Occipital lobe (tissue), 2 donors: ENCODE data around the gene SHC4. TPM values are rescaled to one million over a fixed set of nuclear protein-coding genes. Genes with fewer than 3 reads are reported as not detected.
"Not testable (repeated sequence)": the region's sequence is repeated elsewhere in the genome, so short reads cannot be mapped to it uniquely, and the experiment has no call there.

Experiments
- DNase-seq: peaks from one replicate; lab custom pipeline; 2025; lab: John Stamatoyannopoulos, UW
- total RNA-seq: library from RNA; depleted of rRNA; stranded (reverse); fragments of >200 nt; gene quantifications from one replicate; pipeline ENCODE4 v1.2.3, GENCODE V29; 2014

The SHC4 gene
- total RNA-seq, 1 donor from 2014 or later = 5.5 TPM

DNA sequence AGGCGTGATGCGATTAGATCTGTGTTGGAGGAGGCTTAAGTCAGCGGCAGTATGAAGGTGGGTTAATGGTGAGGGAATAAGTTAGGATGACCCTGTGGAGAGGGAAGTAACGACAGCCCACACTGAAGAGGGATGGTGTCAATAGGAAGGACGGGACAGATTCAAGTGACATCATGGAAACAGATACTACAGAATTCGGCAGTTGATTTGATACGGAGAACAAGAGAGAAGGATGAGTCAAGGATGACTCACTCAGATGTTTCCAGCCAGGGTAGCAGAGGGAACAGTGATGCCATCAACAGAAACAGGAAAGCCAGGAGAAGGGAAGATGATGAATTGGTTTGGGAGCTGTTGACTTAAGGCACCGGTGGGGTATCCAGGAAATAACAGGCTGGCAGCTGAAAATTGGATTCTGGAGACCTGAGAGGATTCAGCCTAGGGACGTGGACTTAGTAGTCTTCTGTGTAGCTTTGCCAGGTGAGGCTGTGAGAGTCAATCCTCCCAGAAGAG is 38.0 kb downstream of the SHC4 start:
- peak; percentile 15 for DNase-seq

DNA sequence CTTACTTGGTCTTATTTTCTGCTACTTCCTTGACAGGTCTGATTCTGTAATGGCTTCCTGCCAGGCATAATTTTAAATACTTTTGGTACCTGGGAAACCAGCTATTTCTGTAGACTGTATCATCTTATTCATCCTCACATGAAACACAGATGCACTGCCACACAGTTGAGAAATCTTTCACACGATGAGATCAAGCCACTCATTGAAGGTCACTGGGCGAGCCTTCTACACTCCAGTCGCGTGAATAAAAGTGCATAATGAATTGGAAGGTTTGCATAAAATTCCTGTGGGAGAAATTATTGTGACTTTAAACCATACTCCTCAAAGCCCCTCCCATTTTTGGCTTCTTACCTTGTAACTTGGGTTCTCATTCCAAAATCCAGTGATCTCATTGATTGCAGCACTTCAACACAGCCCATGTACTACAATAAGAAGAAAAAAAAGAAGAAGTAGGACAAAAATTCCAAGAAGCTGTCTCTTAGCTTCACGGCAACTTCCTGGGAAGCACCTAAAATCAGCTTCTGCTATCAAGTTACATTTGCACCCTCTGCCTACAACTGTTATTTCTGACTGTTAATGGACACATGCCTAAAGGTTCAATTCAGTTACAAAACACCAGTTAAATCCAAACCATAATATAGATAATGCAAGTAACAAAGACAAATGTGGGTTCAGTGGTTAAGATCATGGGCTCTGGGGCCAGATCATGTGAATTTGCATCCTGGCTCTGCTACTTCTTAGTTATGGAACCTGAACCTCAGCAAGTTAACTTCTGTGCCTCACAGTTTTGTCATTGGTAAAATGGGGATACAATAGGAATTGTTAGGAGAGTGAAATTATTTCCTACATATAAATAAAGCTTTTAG is 39.0 kb downstream of the SHC4 start:
- DNase-seq = no peak

DNA sequence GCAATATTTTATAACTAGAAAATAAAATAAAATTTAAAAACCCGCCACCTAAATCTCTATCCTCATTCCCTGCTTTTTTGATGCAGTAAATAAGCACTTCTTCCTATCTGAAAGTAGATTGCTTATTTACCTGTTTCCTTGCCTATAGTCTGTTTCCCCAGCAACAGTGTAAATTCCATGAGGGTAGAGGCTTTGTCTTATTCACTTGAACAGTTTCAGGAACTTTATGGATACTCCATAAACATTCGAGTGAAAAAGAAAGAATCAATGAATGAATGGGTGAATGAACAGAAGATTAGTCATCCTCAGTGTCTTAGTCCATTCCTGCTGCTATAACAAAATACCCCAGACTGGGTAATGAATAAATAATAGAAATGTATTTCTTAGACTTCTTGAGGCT is 41.7 kb downstream of the SHC4 start:
- no peak for DNase-seq

DNA sequence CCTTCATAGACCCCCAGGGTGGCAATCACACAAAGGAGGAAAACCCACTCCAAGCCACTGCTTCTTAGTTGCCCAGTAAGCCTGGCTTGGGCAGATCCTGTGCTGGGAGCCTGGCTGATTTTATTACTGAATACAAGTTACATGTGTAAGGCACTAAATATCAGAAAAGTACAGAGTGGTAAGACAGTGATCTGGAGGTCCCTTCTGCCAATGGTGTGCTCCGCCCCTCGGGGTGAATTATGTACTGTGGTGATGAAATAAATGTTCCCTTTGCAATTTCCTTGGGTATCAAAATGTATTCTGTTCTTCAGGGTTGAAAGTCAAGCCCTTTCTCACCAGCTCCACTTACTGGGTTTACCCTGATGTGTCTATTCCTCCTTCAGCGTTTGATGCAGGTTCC is 47.0 kb downstream of the SHC4 start:
- no peak for DNase-seq

DNA sequence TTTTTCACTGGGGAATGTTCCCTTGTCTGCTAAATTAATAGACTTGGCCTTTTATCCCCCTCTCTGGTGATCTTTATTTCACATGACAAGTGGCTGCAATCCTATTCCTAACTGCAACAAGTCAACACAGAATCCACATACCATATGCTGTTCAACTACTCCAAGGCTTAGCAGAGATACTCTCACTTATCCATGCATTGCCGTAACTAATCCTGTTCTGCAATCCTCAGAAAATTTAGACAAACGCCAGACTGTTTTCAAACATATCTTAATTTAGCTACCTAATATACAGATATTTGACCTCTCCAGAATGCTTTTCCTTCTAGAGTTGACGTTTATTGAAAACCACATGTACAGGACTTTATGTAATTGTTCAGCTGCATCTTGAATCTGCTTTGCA is 47.9 kb downstream of the SHC4 start:
- DNase-seq = no peak

DNA sequence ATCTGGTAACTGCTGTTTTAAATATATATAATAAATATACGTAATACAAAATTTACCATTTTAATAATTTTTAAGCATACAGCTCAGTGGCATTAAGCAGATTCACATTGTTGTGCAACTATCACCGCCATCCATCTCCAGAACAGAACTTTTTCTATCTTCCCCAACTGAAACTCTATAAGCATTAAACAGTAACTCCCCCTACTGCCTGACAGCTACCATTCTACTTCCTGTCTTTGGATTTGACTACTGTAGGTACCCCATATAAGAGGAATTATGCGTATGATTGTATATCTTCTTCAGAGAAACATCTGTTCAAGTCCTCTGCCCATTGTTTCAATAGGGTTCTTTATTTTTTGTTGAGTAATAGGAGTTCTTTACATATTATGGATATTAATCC is 49.0 kb downstream of the SHC4 start:
- DNase-seq = no peak

DNA sequence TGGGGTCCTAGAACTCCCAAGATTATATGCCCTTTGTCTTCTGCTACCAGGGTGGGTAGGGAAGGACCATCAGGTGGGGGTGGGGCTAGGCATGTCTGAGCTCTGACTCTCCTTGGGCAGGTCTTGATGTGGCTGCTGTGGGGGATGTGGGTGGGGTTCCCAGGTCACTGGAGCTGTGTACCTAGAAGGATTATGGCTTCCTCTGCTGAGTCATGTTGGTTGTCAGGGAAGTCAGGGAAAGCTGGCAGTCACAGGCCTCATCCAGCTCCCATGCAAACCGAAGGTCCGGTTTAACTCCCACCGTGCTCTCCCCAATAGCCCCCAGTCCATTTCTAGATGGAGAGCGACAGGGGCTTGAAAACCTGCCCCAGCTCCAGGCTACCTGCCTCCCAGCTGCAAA is 50.6 kb downstream of the SHC4 start:
- DNase-seq = no peak

DNA sequence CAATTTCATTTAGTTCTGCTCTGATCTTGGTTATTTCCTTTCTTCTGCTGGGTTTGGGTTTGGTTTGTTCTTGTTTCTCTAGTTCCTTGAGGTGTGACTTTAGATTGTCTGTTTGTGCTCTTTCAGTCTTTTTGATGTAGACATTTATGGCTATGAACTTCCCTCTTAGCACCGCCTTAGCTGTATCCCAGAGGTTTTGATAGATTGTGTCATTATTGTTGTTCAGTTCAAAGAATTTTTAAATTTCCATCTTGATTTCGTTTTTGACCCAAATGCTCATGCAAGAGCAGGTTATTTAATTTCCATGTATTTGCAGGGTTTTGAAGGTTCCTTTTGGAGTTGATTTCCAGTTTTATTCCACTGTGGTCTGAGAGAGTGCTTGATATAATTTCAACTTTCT is 53.2 kb downstream of the SHC4 start:
- DNase-seq = not testable (repeated sequence)

DNA sequence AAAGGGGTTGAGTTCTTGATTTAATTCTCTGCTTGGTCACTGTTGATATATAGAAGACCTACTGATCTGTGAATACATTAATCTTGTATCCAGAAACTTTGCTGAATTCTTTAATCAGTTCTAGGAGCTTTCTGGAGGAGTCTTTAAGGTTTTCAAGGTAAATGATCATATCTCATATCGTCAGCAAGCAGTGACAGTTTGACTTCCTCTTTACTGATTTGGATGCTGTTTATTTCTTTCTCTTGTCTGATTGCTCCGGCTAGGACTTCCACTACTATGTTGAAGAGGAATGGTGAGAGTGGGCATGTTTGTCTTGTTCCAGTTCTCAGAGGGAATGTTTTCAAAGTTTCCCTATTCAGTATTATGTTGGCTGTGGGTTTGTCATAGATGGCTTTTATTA is 54.4 kb downstream of the SHC4 start:
- not testable (repeated sequence) for DNase-seq

DNA sequence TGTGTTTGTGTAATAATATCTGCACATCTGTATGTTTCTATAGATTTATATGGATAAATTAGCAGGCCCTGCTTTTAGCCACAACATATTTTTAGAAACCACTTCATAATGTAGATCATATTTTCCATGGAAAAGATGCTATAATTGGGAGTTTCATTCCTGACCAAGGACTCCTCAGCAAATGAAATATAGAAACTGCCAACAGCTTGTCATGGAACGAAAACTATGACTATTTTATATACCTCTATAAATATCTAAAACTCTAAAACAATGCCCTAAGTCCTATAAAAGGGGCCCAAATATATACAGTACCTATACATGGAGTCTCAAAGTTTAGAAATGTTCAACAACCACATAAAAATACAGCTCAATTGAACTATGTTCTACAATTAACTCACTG is 57.9 kb downstream of the SHC4 start:
- no peak for DNase-seq

DNA sequence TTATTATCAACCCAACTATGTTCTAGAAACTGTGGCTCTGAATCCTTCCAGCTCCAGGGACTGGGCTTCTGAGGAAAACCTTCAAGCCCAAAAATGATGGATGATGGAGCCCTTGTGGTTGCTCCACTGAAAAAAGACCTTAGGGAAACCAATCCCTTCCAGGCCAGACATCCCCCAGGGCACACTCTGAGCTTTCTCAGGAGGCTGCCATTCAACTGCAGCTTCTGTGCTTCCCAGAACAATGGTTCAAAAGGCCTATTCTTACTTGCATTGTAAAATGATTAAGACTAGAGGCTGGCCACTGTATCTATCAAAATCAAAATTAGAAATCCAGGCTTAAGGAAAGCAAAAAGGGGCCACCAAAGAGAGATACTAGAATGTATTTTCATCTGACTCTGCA is 58.5 kb downstream of the SHC4 start:
- no peak for DNase-seq

DNA sequence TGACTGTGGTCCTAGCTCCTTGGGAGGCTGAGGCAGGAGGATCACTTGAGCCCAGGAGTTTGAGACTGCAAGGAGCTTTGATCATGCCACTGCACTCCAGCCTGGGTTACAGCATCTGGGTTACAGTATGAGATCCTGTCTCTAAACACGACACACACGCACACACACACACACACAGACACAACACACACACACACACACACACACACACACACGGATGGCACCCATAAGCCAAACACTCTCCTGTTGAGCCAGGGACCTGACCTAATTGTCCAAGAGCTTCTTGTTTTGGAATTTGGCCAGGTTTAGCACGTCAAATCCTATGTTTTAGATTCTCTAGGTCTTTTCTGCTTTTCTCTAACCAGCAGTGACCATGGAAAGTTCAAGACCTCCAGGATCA is 59.0 kb downstream of the SHC4 start:
- no peak for DNase-seq

DNA sequence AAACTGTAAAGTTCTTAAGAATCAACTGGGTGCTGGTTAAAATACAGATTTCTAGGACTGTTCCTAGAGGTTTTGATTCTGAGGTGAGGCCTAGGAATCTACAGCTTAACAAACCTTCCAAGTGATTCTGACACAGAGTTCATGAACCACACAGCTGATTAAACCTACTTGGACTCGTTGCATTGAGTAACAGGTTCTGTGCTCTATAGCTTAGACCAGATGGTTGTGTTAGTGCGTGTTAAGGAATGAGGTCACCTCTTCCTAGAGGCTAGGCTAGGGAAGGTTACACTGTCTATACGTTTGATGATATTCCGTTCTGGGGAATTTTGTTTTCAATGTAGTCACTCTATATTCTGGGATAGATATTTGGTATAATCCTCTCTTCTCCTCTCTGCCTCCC is 63.9 kb downstream of the SHC4 start:
- no peak for DNase-seq

DNA sequence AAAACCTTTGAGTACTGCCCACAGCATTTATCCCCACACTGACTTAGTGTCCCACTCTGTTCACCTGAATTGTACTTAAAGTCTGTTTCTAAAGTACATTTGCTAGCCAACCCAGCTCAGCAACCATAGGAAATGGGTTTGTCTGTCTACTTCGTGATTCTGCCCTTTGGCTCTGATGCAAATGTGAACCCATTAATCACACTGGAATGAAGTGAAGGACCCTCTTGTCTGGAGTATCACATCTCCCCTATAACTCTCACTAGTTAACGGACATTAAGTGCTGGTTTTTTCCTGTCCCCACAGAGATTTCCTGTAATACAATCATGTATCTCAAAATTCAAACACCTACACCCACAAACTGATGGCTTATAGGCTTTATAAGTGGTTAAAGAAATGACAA is 65.3 kb downstream of the SHC4 start:
- no peak for DNase-seq

DNA sequence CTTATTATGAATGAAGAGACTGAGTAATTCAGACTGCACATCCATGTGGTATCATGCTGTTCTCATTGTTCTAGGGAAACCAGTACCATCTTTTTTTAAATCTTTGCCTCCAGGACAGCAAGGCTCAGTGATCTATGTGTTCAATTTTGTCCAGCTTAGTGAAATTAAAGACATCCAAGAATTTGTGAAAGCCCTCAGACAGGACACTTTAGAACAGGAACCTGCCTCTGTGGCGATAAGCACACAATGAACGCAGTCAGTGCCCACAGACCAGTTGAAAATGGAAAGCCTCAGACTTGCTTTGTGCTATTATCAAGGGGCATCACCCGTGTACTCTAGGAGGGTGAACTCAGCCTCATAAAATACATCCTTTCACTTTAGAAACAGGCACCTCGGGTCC is 65.7 kb downstream of the SHC4 start:
- DNase-seq = no peak

DNA sequence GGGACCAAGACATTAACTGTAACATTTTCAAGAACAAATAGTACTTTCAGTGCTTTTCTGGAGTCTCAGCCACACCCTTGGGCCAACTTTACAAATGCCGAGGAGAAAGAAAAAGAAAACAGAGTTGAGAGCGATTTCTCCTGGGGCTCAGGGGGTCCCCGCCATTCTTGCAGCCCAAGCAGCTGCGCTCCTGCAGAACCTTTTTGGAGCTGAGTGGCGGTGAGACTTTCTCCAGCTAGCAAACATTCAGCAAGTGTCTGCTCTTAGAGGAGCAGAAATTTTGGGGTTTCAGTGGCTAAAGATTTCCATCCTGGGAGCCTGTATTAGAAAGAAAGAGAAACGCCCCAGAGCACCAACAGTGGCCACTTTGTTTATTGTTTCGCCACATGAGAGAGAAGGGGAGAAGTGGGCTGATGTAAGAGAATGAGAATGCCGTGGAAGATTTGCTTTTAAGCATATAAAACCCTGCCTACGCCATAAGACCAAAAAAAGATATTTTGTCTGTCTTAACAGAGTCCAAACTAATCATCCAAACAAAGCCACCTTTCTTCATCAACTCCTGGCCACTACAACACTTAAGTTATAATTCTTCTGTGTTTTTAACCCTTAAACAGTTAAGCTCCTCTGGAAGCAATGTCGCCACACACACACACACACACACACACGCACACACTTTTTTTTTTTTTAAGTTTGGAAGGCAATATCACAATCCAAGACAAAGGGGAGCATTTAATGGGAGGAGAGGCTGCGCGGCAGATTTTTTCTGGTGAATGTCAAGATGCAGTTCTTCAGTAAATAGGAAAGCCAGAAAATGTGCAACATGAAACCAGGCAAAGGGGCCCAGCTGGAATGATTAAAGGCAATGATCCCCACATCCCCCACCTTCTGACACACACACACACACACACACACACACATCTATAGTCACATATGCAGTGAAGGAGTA is 66.6 kb downstream of the SHC4 start:
- no peak for DNase-seq

DNA sequence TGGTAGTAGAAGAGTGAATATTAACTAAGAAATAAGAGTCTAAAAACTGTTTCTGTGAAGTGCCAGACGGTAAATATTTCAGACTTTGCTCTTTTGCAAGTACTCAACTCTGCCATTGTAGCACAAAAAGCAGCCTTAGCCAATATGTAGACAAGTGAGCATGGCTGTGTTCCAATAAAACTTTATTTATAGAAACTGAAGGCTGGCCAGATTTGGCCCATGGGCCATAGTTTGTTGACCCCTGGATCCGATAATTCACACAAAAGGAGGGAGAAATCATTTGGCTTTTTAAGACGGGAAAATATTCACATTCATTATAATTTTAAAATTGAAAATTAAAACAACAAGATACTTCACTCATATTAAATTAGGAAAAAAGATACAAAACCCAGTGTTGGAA is 70.4 kb downstream of the SHC4 start:
- DNase-seq = no peak

DNA sequence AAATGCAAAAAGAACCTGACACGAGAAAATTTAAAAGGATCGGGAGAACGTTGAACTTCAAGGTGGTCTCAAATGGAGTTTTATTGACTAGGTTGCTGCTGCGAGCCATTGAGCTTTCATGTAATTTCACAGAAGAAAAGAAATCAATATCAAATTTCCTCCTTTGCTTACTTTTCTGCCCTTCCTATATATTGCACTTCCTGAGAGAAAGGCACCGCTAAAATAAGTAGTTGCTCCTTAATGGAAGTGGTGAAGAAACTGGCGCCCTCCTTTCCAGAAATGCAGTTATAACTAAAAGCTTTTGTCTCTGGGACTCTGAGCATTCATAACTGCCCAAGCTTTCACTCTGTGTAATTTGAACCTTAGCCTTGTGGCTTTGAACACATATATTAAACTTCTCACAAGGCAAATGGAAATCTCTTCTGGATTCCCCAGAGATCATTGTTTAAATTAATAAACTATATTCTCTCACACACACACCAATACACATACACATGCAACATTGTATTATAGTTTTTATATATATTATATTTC is 72.4 kb downstream of the SHC4 start:
- DNase-seq = no peak

DNA sequence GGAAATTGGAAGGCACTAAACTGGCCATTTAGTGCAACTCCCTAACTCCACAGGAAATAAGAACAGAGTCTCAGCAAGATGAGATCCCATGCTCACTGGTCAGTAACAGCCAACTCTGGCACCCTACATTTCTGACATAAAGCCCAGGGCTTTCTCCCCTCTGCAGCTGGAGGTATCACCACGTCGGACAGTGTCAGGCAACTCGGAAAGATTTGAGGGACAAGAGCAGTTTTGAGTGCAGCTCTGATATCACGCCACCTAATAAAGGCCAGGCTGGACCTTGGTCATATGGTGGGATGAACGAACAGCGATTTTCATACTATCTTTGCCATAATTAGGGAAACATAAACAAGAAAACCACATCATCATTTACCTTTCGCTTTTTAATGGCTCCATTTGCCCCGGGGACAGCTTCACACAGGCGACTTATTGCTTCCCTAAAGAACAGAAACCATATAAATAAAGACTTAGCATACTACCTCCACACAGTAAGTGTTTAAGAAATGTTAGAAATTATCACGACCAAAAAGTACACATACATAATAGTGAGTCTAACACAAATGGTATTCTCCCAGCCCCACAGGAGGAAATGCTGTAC is 73.2 kb downstream of the SHC4 start:
- DNase-seq = no peak

DNA sequence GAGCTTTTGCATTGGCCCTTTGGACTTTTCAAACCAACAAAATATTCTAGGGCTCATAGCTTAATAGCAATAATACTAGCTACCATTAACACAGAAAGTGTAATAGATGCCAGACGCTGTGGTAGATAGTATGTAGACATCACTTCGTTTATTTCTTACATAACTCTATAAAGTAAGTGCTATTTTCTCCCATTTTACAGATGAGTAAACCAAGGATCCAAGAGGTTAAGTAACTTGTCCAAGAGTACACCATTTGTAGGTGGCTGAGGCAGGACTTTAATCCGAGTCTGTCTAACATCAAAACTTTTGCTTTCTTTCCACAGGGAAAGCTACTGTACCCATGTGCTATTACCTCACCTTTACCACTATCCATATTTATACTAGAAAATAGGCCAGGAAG is 73.8 kb downstream of the SHC4 start:
- DNase-seq = no peak

DNA sequence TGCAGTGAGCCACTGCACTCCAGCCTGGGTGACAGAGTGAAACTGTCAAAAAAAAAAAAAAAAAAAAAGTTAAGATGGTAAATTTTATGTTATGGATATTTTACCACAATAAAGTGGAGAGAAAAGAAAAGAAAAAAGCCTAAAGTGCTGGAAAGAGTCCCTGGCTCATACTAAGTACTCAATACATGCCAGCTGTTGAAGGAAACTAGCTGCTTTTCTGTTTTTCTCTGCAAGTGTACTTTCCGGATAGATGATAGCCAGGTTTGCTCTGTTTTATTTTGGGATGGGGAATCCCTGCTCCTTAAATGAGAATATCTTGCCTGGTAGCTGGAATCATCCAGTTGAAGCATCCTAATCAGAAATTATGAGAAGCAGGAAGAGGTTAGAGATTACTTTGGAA is 74.9 kb downstream of the SHC4 start:
- DNase-seq = no peak

DNA sequence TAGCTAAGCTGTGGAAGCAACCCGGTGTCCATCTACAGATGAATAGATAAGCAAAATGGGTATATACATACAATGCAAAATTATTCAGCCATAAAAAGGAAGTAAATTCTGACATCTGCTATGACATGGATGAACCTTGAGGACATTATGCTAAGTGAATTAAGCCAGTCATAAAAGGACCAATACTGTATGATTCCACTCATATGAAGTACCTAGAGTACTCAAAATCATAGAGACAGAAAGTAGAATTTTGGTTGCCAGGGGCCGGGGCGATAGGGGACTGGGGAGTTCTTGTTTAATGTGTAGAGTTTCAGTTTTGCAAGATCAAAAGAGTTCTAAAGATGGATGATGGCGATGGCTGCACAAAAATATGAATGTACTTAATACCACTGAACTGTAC is 75.5 kb downstream of the SHC4 start:
- no peak for DNase-seq
